ENCODE measurements around the gene RBPJ.

GRCh38 chr4:26467724-26468123 lies 146.9 kb downstream of the RBPJ start:
- TF ChIP-seq TAF1 (IDR thresholded peaks at IDR 0.05; ENCODE audit: borderline replicate concordance, insufficient read depth, low read length) (no peak), REST (IDR thresholded peaks at IDR 0.05; ENCODE audit: insufficient read depth in 1 of 2, low read depth in 2 of 2, low read length in 2 of 2) (no peak), POLR2AphosphoS5 (IDR thresholded peaks at IDR 0.05; ENCODE audit: low read depth, low read length) (no peak), SIN3A (IDR thresholded peaks at IDR 0.05; ENCODE audit: borderline replicate concordance, insufficient read depth, low read length) (no peak)

Measured in PFSK-1 (cell line).